Measurements from ENCODE around the gene PEMT.

GRCh38 chr17:17538417-17539391 is 52.8 kb downstream of the PEMT start:
- TF ChIP-seq EZH2 (IDR thresholded peaks at IDR 0.05) (no peak), POLR2AphosphoS5 (IDR thresholded peaks at IDR 0.05; ENCODE audit: borderline replicate concordance, low read depth, low read length) (no peak), FOXP2 (optimal IDR thresholded peaks at IDR 0.05; ENCODE audit: control extremely low read depth, extremely low read length, insufficient read depth) (no peak)

Data from SK-N-MC (cell line).